IgD-negative memory B cell (primary cell): ENCODE measurements around the gene PTPN18. TPM values are rescaled to one million over a fixed set of nuclear protein-coding genes. Genes with fewer than 3 reads are reported as not detected.

Experiments used
- H3K27ac Mint-ChIP-seq, 3 donors: one replicate each; pipeline ENCODE4 v1.8.0; 2020 to 2022; ENCODE audit warnings: mild to moderate bottlenecking in 3 of 3, mixed read lengths in 3 of 3, moderate library complexity in 1 of 3
- H3K27me3 Mint-ChIP-seq: one replicate; pipeline ENCODE4 v1.8.0; 2021; ENCODE audit warnings: mixed read lengths
- H3K36me3 Mint-ChIP-seq: one replicate; pipeline ENCODE4 v1.8.0; 2020; ENCODE audit warnings: mild to moderate bottlenecking, mixed read lengths
- H3K4me1 Mint-ChIP-seq, 3 donors: one replicate each; pipeline ENCODE4 v1.8.0; 2020 to 2022; ENCODE audit warnings: mixed read lengths in 3 of 3, mild to moderate bottlenecking in 1 of 3
- H3K4me3 Mint-ChIP-seq, 4 donors: one replicate each; pipeline ENCODE4 v1.8.0; 2020 to 2022; ENCODE audit warnings: mild to moderate bottlenecking in 4 of 4, mixed read lengths in 4 of 4, moderate library complexity in 3 of 4
- H3K9me3 Mint-ChIP-seq, 3 donors: one replicate each; pipeline ENCODE4 v1.8.0; 2020 to 2021; ENCODE audit warnings: mixed read lengths in 3 of 3, mild to moderate bottlenecking in 1 of 3
- polyA plus RNA-seq: library from polyadenylated mRNA; unstranded; fragments of 300-500 nt; fragmentation: Illumina TruSeq; gene quantifications from one replicate; pipeline ENCODE4 v1.2.3, GENCODE V29; 2021

PTPN18 gene
- polyA plus RNA-seq, 1 donor from 2014 or later, result 124 TPM

DNA sequence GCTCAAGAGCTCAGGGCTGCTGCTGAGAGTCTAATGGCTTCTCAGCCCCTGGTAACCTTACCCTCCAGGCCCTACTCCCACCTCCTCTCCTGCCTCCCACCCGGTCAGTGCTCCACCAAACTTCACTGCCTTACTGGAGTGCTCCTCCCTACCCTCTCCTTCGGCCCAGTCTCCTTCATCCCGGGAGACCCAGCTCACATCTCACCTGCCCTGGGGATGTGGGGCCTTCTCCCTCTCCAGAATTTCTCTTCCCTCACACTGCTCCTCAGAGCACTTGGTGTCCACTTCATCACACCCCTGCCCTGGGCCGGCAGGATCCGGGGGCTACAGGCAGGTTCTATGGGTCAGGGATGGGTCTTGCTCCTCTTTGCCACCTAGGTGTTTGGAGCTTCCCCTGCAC lies 21.6 kb downstream of the PTPN18 start:
- H3K36me3 Mint-ChIP-seq, result peaks cover 7% of the 10 kb centered on the region
- peak overlapping the region; percentile 46 to 91 (median 87) for H3K4me3 Mint-ChIP-seq
- H3K27ac Mint-ChIP-seq, result peak overlapping the region; percentile 75 to 94 (median 90)

GRCh38 chr2:130378206-130378897 lies 22.5 kb downstream of the PTPN18 start:
- H3K27me3 Mint-ChIP-seq, result peaks cover 1% of the 10 kb centered on the region
- peaks cover 39 to 68% (median 64%) of the 10 kb centered on the region in 3 donors for H3K4me1 Mint-ChIP-seq
- no peak overlapping the region for H3K4me3 Mint-ChIP-seq
- peak overlapping the region in 2 of 3 donors; percentile 46 to 94 for H3K27ac Mint-ChIP-seq
- no peaks in the 10 kb centered on the region for H3K9me3 Mint-ChIP-seq
- H3K36me3 Mint-ChIP-seq, result peaks cover 7% of the 10 kb centered on the region

More for the DNA sequence above, 21.6 kb downstream of the PTPN18 start:
- no peaks in the 10 kb centered on the region for H3K9me3 Mint-ChIP-seq
- peaks cover 44 to 71% (median 65%) of the 10 kb centered on the region in 3 donors for H3K4me1 Mint-ChIP-seq
- peaks cover 1% of the 10 kb centered on the region for H3K27me3 Mint-ChIP-seq

GRCh38 chr2:130378898-130379214 lies 23.0 kb downstream of the PTPN18 start:
- H3K4me1 Mint-ChIP-seq, result peaks cover 36 to 63% (median 60%) of the 10 kb centered on the region in 3 donors
- peaks cover 7% of the 10 kb centered on the region for H3K36me3 Mint-ChIP-seq
- H3K4me3 Mint-ChIP-seq, result peak overlapping the region in 1 of 4 donors; percentile 70
- H3K27ac Mint-ChIP-seq, result no peak overlapping the region
- H3K9me3 Mint-ChIP-seq, result no peaks in the 10 kb centered on the region
- peaks cover 1% of the 10 kb centered on the region for H3K27me3 Mint-ChIP-seq

DNA sequence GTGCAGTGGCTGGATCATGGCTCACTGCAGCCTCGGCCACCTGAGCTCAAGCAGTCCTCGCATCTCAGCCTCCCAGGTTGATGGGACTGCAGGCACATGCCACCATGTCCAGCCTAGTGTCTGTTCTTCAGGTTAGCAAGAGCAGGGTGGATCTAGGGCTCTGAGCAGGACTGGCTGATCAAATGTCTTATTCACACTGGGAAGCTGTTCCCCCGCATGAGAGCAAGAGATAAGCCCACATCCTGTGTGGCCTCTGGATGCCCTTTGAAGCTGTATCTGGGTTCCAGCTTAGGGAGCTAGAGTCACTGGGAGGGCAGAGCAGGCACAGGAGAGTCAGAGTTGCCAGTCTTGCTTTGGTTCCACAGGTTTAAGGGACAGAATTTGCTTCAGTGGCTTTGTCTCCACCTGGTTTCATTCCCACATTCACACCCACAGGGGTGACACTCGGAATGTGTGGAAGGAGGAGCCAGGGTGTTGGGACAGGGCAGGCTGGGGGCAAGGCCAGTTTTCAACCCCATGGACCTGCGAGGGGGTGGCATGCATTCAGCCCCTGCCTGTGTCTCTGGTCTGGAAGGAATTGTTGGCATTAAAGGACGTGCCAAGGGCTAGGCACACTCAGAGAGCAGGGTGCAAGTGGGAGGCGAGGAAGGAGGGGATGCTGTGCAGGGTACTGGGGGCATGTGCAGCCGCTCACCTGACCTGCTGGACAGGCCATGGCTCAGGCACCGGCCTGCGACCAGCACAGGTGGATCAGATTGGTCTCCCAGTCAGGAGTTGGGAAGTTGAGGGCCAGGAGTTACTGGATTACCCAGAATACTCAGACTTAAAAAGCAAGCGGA lies 24.5 kb downstream of the PTPN18 start:
- Mint-ChIP-seq H3K36me3 (peaks cover 7% of the 10 kb centered on the region), H3K4me1 (peaks cover 37 to 53% (median 51%) of the 10 kb centered on the region in 3 donors), H3K9me3 (no peaks in the 10 kb centered on the region), H3K27ac (peak overlapping the region in 1 of 3 donors; percentile 76), H3K4me3 (peak overlapping the region in 1 of 4 donors; percentile 39), H3K27me3 (peaks cover 1% of the 10 kb centered on the region)

DNA sequence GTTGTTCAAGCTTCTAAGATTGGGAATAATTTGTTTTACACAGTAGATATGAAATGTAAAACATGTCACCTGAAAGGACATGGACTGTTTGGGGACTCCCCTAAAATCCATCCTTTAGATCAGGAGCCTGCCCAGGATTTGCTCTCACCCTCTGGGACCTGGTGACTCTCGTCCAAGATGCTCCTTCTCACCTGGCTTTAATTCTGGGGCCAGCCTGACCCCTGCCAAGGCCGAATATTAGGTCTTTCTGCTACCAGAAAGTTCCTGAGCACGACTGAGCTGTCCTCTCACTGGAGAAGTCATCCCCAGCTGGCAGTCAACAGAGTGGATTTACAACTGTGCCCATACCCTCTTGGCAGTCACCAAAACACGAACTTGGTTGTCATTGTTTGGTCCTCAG lies 25.3 kb downstream of the PTPN18 start:
- no peak overlapping the region for H3K4me3 Mint-ChIP-seq
- peak overlapping the region in 1 of 3 donors; percentile 20 for H3K27ac Mint-ChIP-seq
- peaks cover 37 to 53% (median 53%) of the 10 kb centered on the region in 3 donors for H3K4me1 Mint-ChIP-seq
- peaks cover 1% of the 10 kb centered on the region for H3K27me3 Mint-ChIP-seq
- no peaks in the 10 kb centered on the region for H3K9me3 Mint-ChIP-seq
- peaks cover 2% of the 10 kb centered on the region for H3K36me3 Mint-ChIP-seq

DNA sequence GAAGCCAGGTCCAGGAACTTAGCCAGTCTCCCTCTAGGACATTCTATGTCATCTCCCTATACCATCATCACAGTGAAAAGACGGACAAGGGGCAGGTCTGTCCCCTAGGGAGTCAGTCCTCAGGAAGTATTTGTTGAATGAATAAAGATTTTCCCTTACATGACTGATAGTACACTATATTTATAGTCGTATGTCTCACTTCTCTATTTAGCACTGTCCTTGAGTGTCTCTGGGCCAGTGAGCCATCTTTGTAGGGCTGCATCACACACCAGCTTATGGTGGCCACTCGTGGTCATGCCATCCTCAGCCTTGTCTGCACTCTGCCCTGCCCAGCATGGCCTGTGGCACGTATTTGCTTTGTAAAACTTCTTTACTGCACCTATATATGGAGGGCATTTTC lies 25.8 kb downstream of the PTPN18 start:
- H3K4me1 Mint-ChIP-seq, result peaks cover 38 to 54% (median 53%) of the 10 kb centered on the region in 3 donors
- peak overlapping the region in 1 of 4 donors; percentile 81 for H3K4me3 Mint-ChIP-seq
- H3K36me3 Mint-ChIP-seq, result peaks cover 2% of the 10 kb centered on the region
- H3K27me3 Mint-ChIP-seq, result peaks cover 1% of the 10 kb centered on the region
- no peaks in the 10 kb centered on the region for H3K9me3 Mint-ChIP-seq
- no peak overlapping the region for H3K27ac Mint-ChIP-seq

DNA sequence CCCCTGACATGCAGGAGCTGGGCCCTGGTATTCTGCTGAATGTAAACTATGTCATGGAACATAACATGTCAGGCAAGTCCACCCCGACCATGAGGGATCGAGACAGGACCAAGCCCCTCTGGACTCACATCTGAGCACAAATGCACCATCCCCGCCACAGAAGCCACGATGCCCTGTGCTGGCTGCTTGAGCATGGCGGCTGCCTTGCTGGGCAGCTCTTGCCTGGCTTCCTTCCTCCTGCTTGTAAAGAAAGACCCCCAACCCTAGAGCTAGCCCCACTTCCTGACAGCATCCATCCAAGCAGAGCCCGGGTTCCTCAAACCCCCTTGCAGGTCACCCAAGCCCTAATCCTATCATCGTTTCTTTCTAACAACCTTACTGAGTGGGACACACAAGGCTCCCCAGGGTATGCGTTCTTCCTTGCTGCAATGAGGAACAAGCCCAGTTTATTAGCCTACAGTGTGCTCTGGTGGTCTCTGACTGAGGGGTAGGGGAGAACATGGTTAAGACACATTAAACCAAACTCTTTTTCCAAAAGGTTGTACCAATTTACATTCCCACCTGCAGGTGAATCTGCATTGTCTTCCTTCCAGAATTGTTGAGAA lies 26.6 kb downstream of the PTPN18 start:
- Mint-ChIP-seq H3K4me3 (peak overlapping the region in 1 of 4 donors; percentile 74), H3K27ac (no peak overlapping the region), H3K27me3 (peaks cover 1% of the 10 kb centered on the region), H3K36me3 (peaks cover 2% of the 10 kb centered on the region), H3K9me3 (no peaks in the 10 kb centered on the region), H3K4me1 (peaks cover 38 to 54% (median 52%) of the 10 kb centered on the region in 3 donors)

GRCh38 chr2:130385709-130386108 lies 29.9 kb downstream of the PTPN18 start:
- H3K9me3 Mint-ChIP-seq, result no peaks in the 10 kb centered on the region
- peaks cover 45 to 56% (median 54%) of the 10 kb centered on the region in 3 donors for H3K4me1 Mint-ChIP-seq
- H3K36me3 Mint-ChIP-seq, result no peaks in the 10 kb centered on the region
- peak overlapping the region in 3 of 4 donors; percentile 1 to 29 (median 19) for H3K4me3 Mint-ChIP-seq
- no peaks in the 10 kb centered on the region for H3K27me3 Mint-ChIP-seq
- peak overlapping the region in 1 of 3 donors; percentile 1 for H3K27ac Mint-ChIP-seq

- Mint-ChIP-seq H3K4me1 (peaks cover 45 to 56% (median 48%) of the 10 kb centered on the region in 3 donors), H3K27ac (peak overlapping the region in 2 of 3 donors; percentile 23 to 84), H3K4me3 (peak overlapping the region; percentile 8 to 89 (median 32))
These were observed 31.2 kb downstream of the PTPN18 start for GRCh38 chr2:130387071-130387400.

DNA sequence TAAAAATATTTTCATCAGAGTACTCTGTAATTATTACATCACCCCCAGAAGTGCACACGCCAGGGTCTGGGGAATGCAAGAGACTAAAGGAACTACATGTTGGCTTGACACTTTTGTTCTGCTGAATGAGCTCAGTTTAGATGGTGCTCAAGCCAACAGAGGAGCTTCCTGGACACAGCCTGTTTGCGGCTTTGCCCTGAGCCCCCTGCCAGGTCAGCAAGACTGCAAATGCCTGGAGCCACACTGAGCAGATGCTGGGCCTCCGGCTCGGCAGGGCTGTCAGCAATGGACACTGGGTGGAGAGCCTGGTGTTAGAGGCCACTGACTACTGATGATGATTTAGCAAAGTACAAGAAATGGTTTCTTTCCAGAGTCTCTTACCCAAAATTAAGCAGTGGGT lies 31.9 kb downstream of the PTPN18 start:
- peaks cover 2% of the 10 kb centered on the region for H3K27me3 Mint-ChIP-seq
- H3K4me3 Mint-ChIP-seq, result peak overlapping the region in 3 of 4 donors; percentile 63 to 75 (median 68)
- no peaks in the 10 kb centered on the region for H3K9me3 Mint-ChIP-seq
- H3K36me3 Mint-ChIP-seq, result no peaks in the 10 kb centered on the region
- H3K27ac Mint-ChIP-seq, result peak overlapping the region in 2 of 3 donors; percentile 46 to 84
- H3K4me1 Mint-ChIP-seq, result peaks cover 45 to 58% (median 45%) of the 10 kb centered on the region in 3 donors

More at GRCh38 chr2:130387071-130387400, 31.2 kb downstream of the PTPN18 start:
- Mint-ChIP-seq H3K27me3 (peaks cover 2% of the 10 kb centered on the region), H3K36me3 (no peaks in the 10 kb centered on the region), H3K9me3 (no peaks in the 10 kb centered on the region)

DNA sequence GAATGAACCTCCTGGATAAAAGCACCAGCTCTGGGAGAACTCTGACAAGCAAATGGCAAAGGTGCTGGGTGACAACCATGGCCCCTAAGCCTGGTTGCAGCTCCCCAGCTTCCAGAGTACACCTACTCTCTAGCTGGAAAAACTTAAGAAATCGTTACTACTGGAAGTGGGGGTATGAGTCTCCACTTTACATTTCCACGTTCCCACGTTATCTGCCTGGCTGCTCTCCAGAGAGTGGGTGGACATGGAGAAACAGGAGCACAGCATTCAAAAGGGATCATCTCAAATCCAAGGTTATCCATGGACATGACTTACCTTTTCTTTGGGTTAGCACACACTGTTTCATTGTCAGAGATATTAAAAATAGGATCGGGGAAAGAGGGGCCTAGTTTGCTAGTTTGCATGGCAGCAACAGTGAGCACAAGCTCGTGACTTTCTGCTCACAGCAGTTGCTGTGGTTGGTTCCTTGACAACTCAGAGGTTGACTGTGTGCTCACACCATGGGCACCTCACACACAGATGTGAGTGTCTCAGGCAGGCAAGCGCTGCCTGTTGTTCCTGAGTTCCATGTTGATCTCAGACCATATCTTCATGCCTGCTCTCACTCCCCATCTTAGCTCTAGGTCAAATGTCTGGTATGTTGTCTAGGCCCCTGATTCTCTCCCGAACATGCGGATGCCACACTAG lies 32.5 kb downstream of the PTPN18 start:
- H3K27me3 Mint-ChIP-seq, result peaks cover 2% of the 10 kb centered on the region
- H3K36me3 Mint-ChIP-seq, result no peaks in the 10 kb centered on the region
- peak overlapping the region in 2 of 3 donors; percentile 39 to 46 for H3K27ac Mint-ChIP-seq
- H3K9me3 Mint-ChIP-seq, result no peaks in the 10 kb centered on the region
- peaks cover 45 to 56% (median 45%) of the 10 kb centered on the region in 3 donors for H3K4me1 Mint-ChIP-seq
- H3K4me3 Mint-ChIP-seq, result peak overlapping the region in 3 of 4 donors; percentile 61 to 75 (median 63)

- peaks cover 2% of the 10 kb centered on the region for H3K27me3 Mint-ChIP-seq
- no peaks in the 10 kb centered on the region for H3K36me3 Mint-ChIP-seq
- H3K27ac Mint-ChIP-seq, result no peak overlapping the region
- peak overlapping the region in 2 of 4 donors; percentile 75 to 97 for H3K4me3 Mint-ChIP-seq
- H3K4me1 Mint-ChIP-seq, result peaks cover 45 to 56% (median 45%) of the 10 kb centered on the region in 3 donors
- no peaks in the 10 kb centered on the region for H3K9me3 Mint-ChIP-seq
These were observed 33.5 kb downstream of the PTPN18 start for GRCh38 chr2:130389358-130389757.

- Mint-ChIP-seq H3K27me3 (peaks cover 2% of the 10 kb centered on the region), H3K27ac (peak overlapping the region in 1 of 3 donors; percentile 88)
These were observed 33.9 kb downstream of the PTPN18 start for GRCh38 chr2:130389783-130390182.

GRCh38 chr2:130390460-130391057 lies 34.7 kb downstream of the PTPN18 start:
- Mint-ChIP-seq H3K4me1 (peaks cover 40 to 52% (median 41%) of the 10 kb centered on the region in 3 donors), H3K27me3 (peaks cover 2% of the 10 kb centered on the region), H3K27ac (peak overlapping the region; percentile 19 to 95 (median 88)), H3K9me3 (no peaks in the 10 kb centered on the region), H3K36me3 (peaks cover 1% of the 10 kb centered on the region), H3K4me3 (peak overlapping the region; percentile 75 to 97 (median 94))

More at GRCh38 chr2:130389783-130390182, 33.9 kb downstream of the PTPN18 start:
- Mint-ChIP-seq H3K36me3 (no peaks in the 10 kb centered on the region), H3K4me3 (peak overlapping the region; percentile 48 to 97 (median 84)), H3K9me3 (no peaks in the 10 kb centered on the region), H3K4me1 (peaks cover 45 to 56% (median 45%) of the 10 kb centered on the region in 3 donors)
